NCI-H82 (cell line): Measurements from ENCODE around the gene CLDN22.

Experiments
- DNase-seq: peaks from one replicate; lab custom pipeline; 2025; lab: John Stamatoyannopoulos, UW

CLDN22 gene

DNA sequence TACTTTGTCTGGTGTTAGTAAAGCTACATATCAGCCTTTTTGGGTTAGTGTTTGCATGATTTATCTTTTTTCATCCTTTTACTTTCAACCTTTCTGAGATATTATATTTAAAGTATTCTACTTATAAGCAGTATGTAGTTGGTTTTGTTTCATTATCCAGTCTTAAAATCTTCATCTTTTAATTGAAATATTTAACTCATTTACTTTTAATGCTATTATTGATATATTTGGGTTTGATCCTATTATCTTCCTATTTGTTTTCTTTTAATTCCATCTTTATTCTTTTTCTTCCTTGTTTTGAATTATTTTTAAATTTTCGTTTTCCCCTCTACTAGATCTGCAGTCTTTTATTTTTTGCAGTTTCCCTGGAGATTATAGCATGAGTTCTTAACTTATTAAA lies 44.0 kb downstream of the CLDN22 start:
- no peak for DNase-seq

- no peak for DNase-seq
Measured at GRCh38 chr4:183272384-183272783, 47.7 kb downstream of the CLDN22 start.

GRCh38 chr4:183268556-183268955 lies 51.5 kb downstream of the CLDN22 start:
- no peak for DNase-seq
